Measurements from ENCODE around the gene WSCD1. TPM values are rescaled to one million over a fixed set of nuclear protein-coding genes. Genes with fewer than 3 reads are reported as not detected.

WSCD1 gene
- total and polyA plus RNA-seq, 12 donors, result 2.5 to 13.8 (median 4.2) TPM

GRCh38 chr17:6092903-6093468, 22.8 kb downstream of the WSCD1 start:
- H3K4me3 ChIP-seq, result no peak overlapping the region
- intact Hi-C loops (cut with DNase I), result loop anchor here in 1 of 10 donors (10.0 kb wide), 2 partner anchors 62 to 232 kb away; no protein-coding TSS in a partner anchor
- no peak overlapping the region for H3K27ac ChIP-seq
- 87 to 91% methylated on average over 11 of the region's 11 CpGs for WGBS, 2 donors
- H3K4me1 ChIP-seq, result peaks cover 0 to 13% (median 3%) of the 10 kb centered on the region in 9 donors
- DNase-seq, result no peak
- ATAC-seq, result no peak
- no peak for TF ChIP-seq CTCF (IDR thresholded peaks at IDR 0.05)
- no peaks in the 10 kb centered on the region for H3K36me3 ChIP-seq
- no peaks in the 10 kb centered on the region for H3K9me3 ChIP-seq
- no peaks in the 10 kb centered on the region for H3K27me3 ChIP-seq

DNA sequence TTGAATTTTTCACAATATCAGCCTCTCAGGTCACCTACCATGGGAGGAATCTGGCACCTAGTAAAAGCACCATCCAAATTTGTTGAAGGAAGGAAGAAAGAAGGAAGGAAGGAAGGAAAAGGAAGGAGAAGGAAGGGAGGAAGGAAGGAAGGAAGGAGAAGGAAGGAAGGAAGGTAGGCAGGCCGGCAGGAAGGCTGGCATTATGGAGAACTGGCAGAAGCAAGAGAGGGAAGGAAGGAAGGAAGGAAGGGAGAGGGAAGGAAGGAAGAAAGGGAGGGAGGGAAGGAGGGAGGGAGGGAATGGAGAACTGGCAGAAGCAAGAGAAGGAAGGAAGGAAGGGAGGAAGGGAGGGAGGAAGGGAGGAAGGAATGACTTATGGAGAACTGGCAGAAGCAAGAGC, 24.3 kb downstream of the WSCD1 start:
- 48 to 53% methylated on average over 1 of the region's 1 CpG for WGBS, 2 donors
- no peak for TF ChIP-seq CTCF (IDR thresholded peaks at IDR 0.05)
- intact Hi-C loops (cut with DNase I), result loop anchor here in 1 of 10 donors (10.0 kb wide), 2 partner anchors 60 to 230 kb away; no protein-coding TSS in a partner anchor
- no peak overlapping the region for H3K27ac ChIP-seq
- no peaks in the 10 kb centered on the region for H3K36me3 ChIP-seq
- H3K9me3 ChIP-seq, result no peaks in the 10 kb centered on the region
- no peak overlapping the region for H3K4me3 ChIP-seq
- H3K4me1 ChIP-seq, result peaks cover 0 to 21% (median 10%) of the 10 kb centered on the region in 9 donors
- DNase-seq (no peak), ATAC-seq (no peak)
- H3K27me3 ChIP-seq, result no peaks in the 10 kb centered on the region

GRCh38 chr17:6094926-6095325, 24.7 kb downstream of the WSCD1 start:
- 95% methylated on average over 11 of the region's 11 CpGs for WGBS, 2 donors
- Histone ChIP-seq H3K4me3 (no peak overlapping the region), H3K27me3 (no peaks in the 10 kb centered on the region), H3K36me3 (no peaks in the 10 kb centered on the region), H3K27ac (no peak overlapping the region), H3K4me1 (peaks cover 0 to 21% (median 10%) of the 10 kb centered on the region in 9 donors), H3K9me3 (no peaks in the 10 kb centered on the region)
- no peak for ATAC-seq
- DNase-seq, result no peak
- TF ChIP-seq CTCF (IDR thresholded peaks at IDR 0.05), result no peak
- intact Hi-C loops (cut with DNase I), result loop anchor here in 3 of 10 donors (5.0 to 10.0 kb wide), 3 partner anchors 60 to 232 kb away; no protein-coding TSS in a partner anchor

DNA sequence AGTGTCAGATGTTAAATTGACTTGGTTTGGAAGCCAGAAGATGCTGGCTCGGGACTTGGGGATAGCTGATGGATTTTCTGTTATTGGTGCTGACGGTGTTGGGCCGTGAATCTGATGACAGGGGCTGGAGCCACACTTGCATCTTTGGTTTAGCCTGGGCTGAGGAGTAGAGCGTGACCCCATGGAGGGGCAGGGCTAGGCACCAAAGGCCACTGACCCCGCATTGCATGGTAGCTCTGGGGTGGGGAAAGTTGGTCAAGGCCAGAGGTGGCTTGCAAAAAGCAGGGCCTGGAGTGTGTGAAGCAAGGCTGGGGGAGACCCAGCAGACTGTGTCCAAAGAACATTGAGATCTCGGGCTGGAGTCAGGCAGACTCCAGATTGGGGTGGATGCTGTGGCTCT, 25.3 kb downstream of the WSCD1 start:
- intact Hi-C loops (cut with DNase I), result loop anchor here in 3 of 10 donors (5.0 to 10.0 kb wide), 3 partner anchors 59 to 232 kb away; no protein-coding TSS in a partner anchor
- H3K36me3 ChIP-seq, result no peaks in the 10 kb centered on the region
- no peak overlapping the region for H3K4me3 ChIP-seq
- H3K9me3 ChIP-seq, result no peaks in the 10 kb centered on the region
- no peaks in the 10 kb centered on the region for H3K27me3 ChIP-seq
- DNase-seq (no peak), ATAC-seq (no peak)
- no peak overlapping the region for H3K27ac ChIP-seq
- no peak for TF ChIP-seq CTCF (IDR thresholded peaks at IDR 0.05)
- 85 to 86% methylated on average over 6 of the region's 6 CpGs for WGBS, 2 donors
- peaks cover 0 to 21% (median 10%) of the 10 kb centered on the region in 9 donors for H3K4me1 ChIP-seq

Measured in heart right ventricle (tissue), 16 donors.